ENCODE measurements around the gene TPRN. TPM values are rescaled to one million over a fixed set of nuclear protein-coding genes. Genes with fewer than 3 reads are reported as not detected.
A peak's percentile ranks its signal among the peaks of the same experiment; 100 is the strongest.

The TPRN gene
- total RNA-seq, 3 donors from 2014 or later, result 73.8 to 170 (median 122) TPM

- DNase-seq, result peak in 2 of 3 donors; percentile 53 to 71
- Histone ChIP-seq H3K9me3 (no peaks in the 10 kb centered on the region), H3K36me3 (ENCODE audit: low read depth) (no peaks in the 10 kb centered on the region), H3K4me3 (peak overlapping the region; percentile 11), H3K4me1 (ENCODE audit: low read depth) (peaks cover 34% of the 10 kb centered on the region)
- no peak for TF ChIP-seq CTCF (IDR thresholded peaks at IDR 0.05)
- peak; percentile 61 for ATAC-seq
- intact Hi-C loops (cut with DNase I, micrococcal nuclease), result no loop called here
Measured at GRCh38 chr9:137168904-137169856, 31.4 kb downstream of the TPRN start.

- no peaks in the 10 kb centered on the region for H3K36me3 ChIP-seq (ENCODE audit: low read depth)
- H3K4me1 ChIP-seq (ENCODE audit: low read depth), result peaks cover 33% of the 10 kb centered on the region
- intact Hi-C loops (cut with DNase I, micrococcal nuclease), result no loop called here
- H3K9me3 ChIP-seq, result no peaks in the 10 kb centered on the region
- no peak for TF ChIP-seq CTCF (IDR thresholded peaks at IDR 0.05)
- peak overlapping the region; percentile 11 for H3K4me3 ChIP-seq
- DNase-seq (no peak), ATAC-seq (peak; percentile 3)
Measured at GRCh38 chr9:137168573-137168903, 32.0 kb downstream of the TPRN start.

- no peaks in the 10 kb centered on the region for H3K9me3 ChIP-seq
- no peak for TF ChIP-seq CTCF (IDR thresholded peaks at IDR 0.05)
- intact Hi-C loops (cut with DNase I, micrococcal nuclease), result no loop called here
- no peaks in the 10 kb centered on the region for H3K36me3 ChIP-seq (ENCODE audit: low read depth)
- peak; percentile 58 for ATAC-seq
- H3K4me1 ChIP-seq (ENCODE audit: low read depth), result peaks cover 39% of the 10 kb centered on the region
- no peak overlapping the region for H3K4me3 ChIP-seq
- peak; percentile 76 to 83 (median 80) for DNase-seq
Measured at GRCh38 chr9:137167747-137168572, 32.6 kb downstream of the TPRN start.

GRCh38 chr9:137167277-137167746 is 33.2 kb downstream of the TPRN start:
- Histone ChIP-seq H3K9me3 (no peaks in the 10 kb centered on the region), H3K4me3 (no peak overlapping the region), H3K4me1 (ENCODE audit: low read depth) (peaks cover 45% of the 10 kb centered on the region), H3K36me3 (ENCODE audit: low read depth) (no peaks in the 10 kb centered on the region)
- intact Hi-C loops (cut with DNase I, micrococcal nuclease), result no loop called here
- DNase-seq, result no peak
- TF ChIP-seq CTCF (IDR thresholded peaks at IDR 0.05), result no peak
- no peak for ATAC-seq

DNA sequence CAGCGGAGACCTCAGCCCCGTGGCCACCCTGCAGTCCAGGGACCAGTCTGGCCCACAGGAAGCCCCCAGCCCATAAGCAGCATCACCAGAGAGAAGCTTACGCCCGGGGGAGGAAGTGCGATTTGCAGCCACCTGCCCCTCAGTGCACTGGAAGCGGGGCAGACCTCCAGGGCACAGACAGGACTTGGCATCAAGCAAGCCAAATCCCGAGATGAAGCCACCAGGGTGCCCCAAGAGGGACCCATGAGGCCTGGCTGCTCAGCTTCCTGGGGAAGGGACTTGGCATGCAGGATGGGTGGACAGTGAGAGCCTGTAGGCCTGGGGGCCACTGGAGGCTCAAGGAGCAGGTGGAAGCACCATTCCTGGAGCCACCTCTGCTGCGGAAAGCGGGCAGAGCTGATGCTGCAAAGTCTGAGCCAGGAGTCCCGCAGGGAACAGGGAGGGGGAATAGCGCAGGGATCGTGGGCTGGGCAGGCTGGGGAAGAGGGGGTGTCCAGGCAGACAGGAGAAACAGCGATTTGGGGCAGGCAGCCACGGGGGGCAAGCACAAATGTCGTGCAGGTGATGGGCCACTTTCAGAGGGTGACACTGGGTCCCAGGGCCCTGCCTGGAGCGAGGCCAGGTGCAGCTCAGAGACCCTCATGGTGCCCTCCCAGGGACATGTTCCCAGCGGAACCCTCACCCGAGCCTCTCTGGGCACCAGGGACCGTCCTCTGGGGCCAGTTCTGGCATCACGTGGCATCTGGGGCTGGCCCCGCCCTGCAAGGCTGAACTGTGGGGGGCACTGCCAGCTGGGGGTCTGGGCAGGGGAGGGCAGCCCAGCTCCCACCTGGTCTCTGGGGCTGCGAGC is 33.9 kb downstream of the TPRN start:
- ATAC-seq (no peak), DNase-seq (no peak)
- H3K36me3 ChIP-seq (ENCODE audit: low read depth), result no peaks in the 10 kb centered on the region
- H3K9me3 ChIP-seq, result no peaks in the 10 kb centered on the region
- no peak overlapping the region for H3K4me3 ChIP-seq
- no peak for TF ChIP-seq CTCF (IDR thresholded peaks at IDR 0.05)
- intact Hi-C loops (cut with DNase I, micrococcal nuclease), result no loop called here
- peaks cover 45% of the 10 kb centered on the region for H3K4me1 ChIP-seq (ENCODE audit: low read depth)
